HEK293 (cell line): Measurements from ENCODE around the gene FHL2.

Experiments used
- CTCF ChIA-PET: fragments of 350-600 bp; formaldehyde crosslinking; extraction: SDS; loops from one replicate; lab custom pipeline; 2021; ENCODE audit warnings: antibody characterized with exemption; lab: Yijun Ruan, JAX
- POLR2A ChIA-PET: fragments of 300-600 bp; formaldehyde crosslinking; extraction: SDS; loops from one replicate; lab custom pipeline; 2020; ENCODE audit warnings: antibody characterized with exemption, inconsistent platforms; lab: Yijun Ruan, JAX
- H3K27ac ChIP-seq: fragments of 200-500 bp; sonication (Bioruptor generic); 2 replicates; pipeline ENCODE4 v1.5.1; 2014; ENCODE audit warnings: low read depth, low read length, control low read depth, inconsistent platforms; ENCODE audit errors: extremely low read depth
- H3K36me3 ChIP-seq, 2 experiments: fragments of 200-500 bp in 1 of 2; sonication (Bioruptor generic) in 1 of 2; 1 replicate in 1 of 2; 2 replicates in 1 of 2; pipeline ENCODE4 v1.5.1; 2014 to 2017; ENCODE audit warnings: inconsistent platforms in 2 of 2, low read length in 2 of 2; ENCODE audit not compliant: control insufficient read depth in 2 of 2, insufficient read depth in 1 of 2
- H3K4me1 ChIP-seq: fragments of 200-500 bp; sonication (Bioruptor generic); 2 replicates; pipeline ENCODE4 v1.5.1; 2014; ENCODE audit warnings: mild to moderate bottlenecking, low read length, inconsistent platforms; ENCODE audit not compliant: control insufficient read depth, insufficient read depth
- H3K4me3 ChIP-seq: 2 replicates; pipeline ENCODE4 v1.5.1; 2011; ENCODE audit warnings: low read depth, mild to moderate bottlenecking, control low read depth, low read length, moderate library complexity
- H3K9me3 ChIP-seq: fragments of 200-500 bp; sonication (Bioruptor generic); 2 replicates; pipeline ENCODE4 v1.5.1; 2014; ENCODE audit warnings: low read depth, low read length, inconsistent platforms; ENCODE audit not compliant: control insufficient read depth, insufficient read depth
- BCL11A ChIP-seq: fragments of 450-650 bp; formaldehyde crosslinking; IDR thresholded peaks from 2 replicates; pipeline ENCODE4 v1.5.1; 2016; ENCODE audit warnings: low read depth, missing biosample characterization, missing genetic modification characterization
- BCL11B ChIP-seq: fragments of 450-650 bp; formaldehyde crosslinking; IDR thresholded peaks from 2 replicates; pipeline ENCODE4 v1.5.1; 2016; ENCODE audit warnings: low read depth, missing biosample characterization, missing genetic modification characterization
- BCL6B ChIP-seq: fragments of 450-650 bp; formaldehyde crosslinking; IDR thresholded peaks from 2 replicates; pipeline ENCODE4 v1.5.1; 2017; ENCODE audit warnings: missing biosample characterization, missing genetic modification characterization
- EGR2 ChIP-seq: fragments of 450-650 bp; formaldehyde crosslinking; IDR thresholded peaks from 2 replicates; pipeline ENCODE4 v1.5.1; 2016; ENCODE audit warnings: low read depth, missing biosample characterization, missing genetic modification characterization
- FEZF1 ChIP-seq: fragments of 450-650 bp; formaldehyde crosslinking; IDR thresholded peaks from 2 replicates; pipeline ENCODE4 v1.5.1; 2016; ENCODE audit warnings: missing biosample characterization, missing genetic modification characterization
- GLI4 ChIP-seq: fragments of 450-650 bp; formaldehyde crosslinking; IDR thresholded peaks from 2 replicates; pipeline ENCODE4 v1.5.1; 2016; ENCODE audit warnings: missing biosample characterization, missing genetic modification characterization
- GLIS1 ChIP-seq: fragments of 450-650 bp; formaldehyde crosslinking; IDR thresholded peaks from 2 replicates; pipeline ENCODE4 v1.5.1; 2016; ENCODE audit warnings: missing biosample characterization, missing genetic modification characterization
- HOXA7 ChIP-seq: sonication (generic); formaldehyde crosslinking; IDR thresholded peaks from 2 replicates; pipeline ENCODE4 v1.8.1; 2022; ENCODE audit warnings: missing genetic modification reagents, borderline replicate concordance
- KLF7 ChIP-seq: fragments of 450-650 bp; formaldehyde crosslinking; IDR thresholded peaks from 2 replicates; pipeline ENCODE4 v1.5.1; 2016; ENCODE audit warnings: missing biosample characterization, missing genetic modification characterization, borderline replicate concordance
- RBAK ChIP-seq: fragments of 450-650 bp; formaldehyde crosslinking; IDR thresholded peaks from 2 replicates; pipeline ENCODE4 v1.5.1; 2016; ENCODE audit warnings: missing biosample characterization, missing genetic modification characterization
- SP2 ChIP-seq: fragments of 450-650 bp; formaldehyde crosslinking; IDR thresholded peaks from 2 replicates; pipeline ENCODE4 v1.5.1; 2016; ENCODE audit warnings: missing biosample characterization, missing genetic modification characterization
- SP3 ChIP-seq: fragments of 450-650 bp; formaldehyde crosslinking; IDR thresholded peaks from 2 replicates; pipeline ENCODE4 v1.5.1; 2016; ENCODE audit warnings: missing biosample characterization, missing genetic modification characterization
- TRIM28 ChIP-seq: IDR thresholded peaks from 2 replicates; pipeline ENCODE4 v1.6.1; 2011; ENCODE audit warnings: low read length, control low read depth, borderline replicate concordance
- ZBTB21 ChIP-seq: fragments of 450-650 bp; formaldehyde crosslinking; IDR thresholded peaks from 2 replicates; pipeline ENCODE4 v1.5.1; 2017; ENCODE audit warnings: missing biosample characterization, missing genetic modification characterization
- ZBTB48 ChIP-seq: fragments of 450-650 bp; formaldehyde crosslinking; IDR thresholded peaks from 2 replicates; pipeline ENCODE4 v1.5.1; 2016; ENCODE audit warnings: missing biosample characterization, missing genetic modification characterization
- ZFHX2 ChIP-seq: fragments of 450-650 bp; formaldehyde crosslinking; conservative IDR thresholded peaks from 2 replicates; pipeline ENCODE4 v1.5.1; 2016; ENCODE audit warnings: missing biosample characterization, missing genetic modification characterization
- ZFP37 ChIP-seq: fragments of 450-650 bp; formaldehyde crosslinking; IDR thresholded peaks from 2 replicates; pipeline ENCODE4 v1.5.1; 2016; ENCODE audit warnings: missing biosample characterization, missing genetic modification characterization
- ZFP41 ChIP-seq: fragments of 450-650 bp; formaldehyde crosslinking; IDR thresholded peaks from 2 replicates; pipeline ENCODE4 v1.5.1; 2016; ENCODE audit warnings: missing biosample characterization, missing genetic modification characterization, borderline replicate concordance
- ZNF121 ChIP-seq: fragments of 450-650 bp; formaldehyde crosslinking; IDR thresholded peaks from 2 replicates; pipeline ENCODE4 v1.5.1; 2016; ENCODE audit warnings: missing biosample characterization, missing genetic modification characterization
- ZNF133 ChIP-seq: fragments of 450-650 bp; formaldehyde crosslinking; IDR thresholded peaks from 2 replicates; pipeline ENCODE4 v1.5.1; 2016; ENCODE audit warnings: missing biosample characterization, missing genetic modification characterization
- ZNF155 ChIP-seq: fragments of 450-650 bp; formaldehyde crosslinking; IDR thresholded peaks from 2 replicates; pipeline ENCODE4 v1.5.1; 2016; ENCODE audit warnings: missing biosample characterization, missing genetic modification characterization
- ZNF274 ChIP-seq, 2 experiments: fragments of 200-500 bp in 1 of 2; fragments of 450-650 bp in 1 of 2; sonication (Bioruptor generic) in 1 of 2; formaldehyde crosslinking in 1 of 2; IDR thresholded peaks; 2 replicates each; pipeline versions ENCODE4 v1.5.1 to v1.6.1; 2014 to 2016; ENCODE audit warnings: borderline replicate concordance in 1 of 2, inconsistent platforms in 1 of 2, low read length in 1 of 2, missing biosample characterization in 1 of 2, missing genetic modification characterization in 1 of 2
- ZNF433 ChIP-seq: fragments of 450-650 bp; formaldehyde crosslinking; IDR thresholded peaks from 2 replicates; pipeline ENCODE4 v1.5.1; 2016; ENCODE audit warnings: missing biosample characterization, missing genetic modification characterization, low read depth
- ZNF544 ChIP-seq: fragments of 450-650 bp; formaldehyde crosslinking; IDR thresholded peaks from 2 replicates; pipeline ENCODE4 v1.5.0; 2017; ENCODE audit warnings: missing biosample characterization, missing genetic modification characterization
- ZNF585B ChIP-seq: fragments of 450-650 bp; formaldehyde crosslinking; IDR thresholded peaks from 2 replicates; pipeline ENCODE4 v1.5.1; 2016; ENCODE audit warnings: missing biosample characterization, missing genetic modification characterization
- ZNF600 ChIP-seq: fragments of 450-650 bp; formaldehyde crosslinking; IDR thresholded peaks from 2 replicates; pipeline ENCODE4 v1.5.1; 2016; ENCODE audit warnings: missing biosample characterization, missing genetic modification characterization
- ZNF610 ChIP-seq: fragments of 450-650 bp; formaldehyde crosslinking; IDR thresholded peaks from 2 replicates; pipeline ENCODE4 v1.5.1; 2016; ENCODE audit warnings: missing biosample characterization, missing genetic modification characterization, borderline replicate concordance
- ZNF626 ChIP-seq: fragments of 450-650 bp; sonication (Bioruptor Pico); formaldehyde crosslinking; IDR thresholded peaks from 2 replicates; pipeline ENCODE4 v1.5.1; 2018; ENCODE audit warnings: missing biosample characterization, missing genetic modification characterization, inconsistent platforms
- ZNF658 ChIP-seq: fragments of 450-650 bp; formaldehyde crosslinking; IDR thresholded peaks from 2 replicates; pipeline ENCODE4; 2016; ENCODE audit warnings: missing biosample characterization, missing genetic modification characterization
- ZNF830 ChIP-seq: fragments of 450-650 bp; IDR thresholded peaks from 2 replicates; pipeline ENCODE4 v1.5.0; 2018; ENCODE audit warnings: missing biosample characterization, missing genetic modification characterization, low read depth, mild to moderate bottlenecking, moderate library complexity

The FHL2 gene

GRCh38 chr2:105364436-105365139 is 34.3 kb downstream of the FHL2 start:
- Histone ChIP-seq H3K36me3 (peaks cover 19 to 84% of the 10 kb centered on the region in 2 experiments), H3K4me1 (no peaks in the 10 kb centered on the region), H3K27ac (no peak overlapping the region), H3K9me3 (no peaks in the 10 kb centered on the region), H3K4me3 (no peak overlapping the region)
- 0 out of 2 replicates have a peak, but pooled peaks have one; percentile 48 for TF ChIP-seq ZNF600 (tag by site-specific recombination)
- no peak for TF ChIP-seq ZNF830 (tag by site-specific recombination)
- CTCF ChIA-PET, result interaction anchor here (1.0 to 1.3 kb wide), 5 partner anchors 19 to 157 kb away, joined by 3 to 7 read pairs (median 4); no protein-coding TSS in a partner anchor
- POLR2A ChIA-PET, result interaction anchor here (0.5 kb wide), 1 partner anchor 126 kb away, joined by 3 read pairs; no protein-coding TSS in a partner anchor

DNA sequence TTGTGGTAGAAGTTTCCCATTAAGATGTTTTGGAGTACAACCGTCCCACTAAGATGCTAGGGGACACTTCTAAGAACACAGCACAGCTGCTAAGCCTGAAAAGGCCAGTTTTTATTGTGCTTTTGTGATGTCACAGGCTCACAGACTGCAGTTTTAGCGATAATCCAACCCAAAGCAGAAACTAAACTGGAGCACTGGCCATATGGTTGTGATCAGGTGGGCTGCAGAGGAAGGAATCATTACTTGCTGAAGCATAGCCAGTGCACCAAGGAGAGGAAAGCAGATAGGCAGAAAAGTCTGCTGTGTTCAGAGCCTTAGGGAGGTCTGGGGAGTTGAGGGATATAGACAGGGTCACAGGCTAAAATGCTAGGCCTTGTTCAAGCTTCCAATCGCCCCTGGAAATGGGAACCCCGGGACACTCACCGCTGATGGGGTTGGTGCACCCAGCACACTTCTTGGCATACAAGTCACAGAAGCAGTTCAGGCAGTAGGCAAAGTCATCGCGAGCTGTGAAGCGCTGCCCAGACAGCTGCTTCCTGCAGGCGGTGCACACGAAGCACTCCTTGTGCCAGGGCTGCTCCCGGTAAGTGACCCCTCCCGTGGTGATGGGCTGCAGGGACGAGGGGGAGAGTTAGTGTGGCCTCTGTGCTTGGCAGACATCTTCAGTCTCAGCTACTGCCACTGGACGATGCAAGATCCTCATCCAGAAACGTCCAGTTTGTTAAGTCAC is 35.8 kb downstream of the FHL2 start:
- CTCF ChIA-PET, result interaction anchor here (0.7 to 1.6 kb wide), 4 partner anchors 15 to 158 kb away, joined by 3 to 7 read pairs (median 4); no protein-coding TSS in a partner anchor
- peaks cover 24 to 86% of the 10 kb centered on the region in 2 experiments for H3K36me3 ChIP-seq
- H3K4me3 ChIP-seq, result no peak overlapping the region
- no peaks in the 10 kb centered on the region for H3K4me1 ChIP-seq
- no peak overlapping the region for H3K27ac ChIP-seq
- TF ChIP-seq ZFP37, result no peak
- no peak for TF ChIP-seq HOXA7 (CRISPR knock-in tag)
- no peak for TF ChIP-seq ZNF626 (tag by site-specific recombination)
- TF ChIP-seq RBAK (tag by site-specific recombination), result no peak
- no peak for TF ChIP-seq SP2
- no peak for TF ChIP-seq ZNF544 (tag by site-specific recombination)
- no peak for TF ChIP-seq ZNF658 (tag by site-specific recombination)
- TF ChIP-seq ZNF610, result no peak
- no peak for TF ChIP-seq BCL6B (tag by site-specific recombination)
- TF ChIP-seq FEZF1 (tag by site-specific recombination), result no peak
- no peak for TF ChIP-seq BCL11B (tag by site-specific recombination)
- no peak for TF ChIP-seq GLIS1 (tag by site-specific recombination)
- TF ChIP-seq GLI4 (tag by site-specific recombination), result no peak
- TF ChIP-seq ZNF433, result no peak
- TF ChIP-seq, all 188 proteins: peak for 0
- POLR2A ChIA-PET, result no interaction called here
- H3K9me3 ChIP-seq, result no peaks in the 10 kb centered on the region

GRCh38 chr2:105361102-105361889 is 37.6 kb downstream of the FHL2 start:
- Histone ChIP-seq H3K9me3 (no peaks in the 10 kb centered on the region), H3K4me1 (no peaks in the 10 kb centered on the region), H3K27ac (no peak overlapping the region), H3K4me3 (no peak overlapping the region), H3K36me3 (peaks cover 24 to 84% of the 10 kb centered on the region in 2 experiments)
- ChIA-PET CTCF (interaction anchor here (1.1 kb wide), 1 partner anchor 160 kb away, joined by 7 read pairs; no protein-coding TSS in a partner anchor), POLR2A (interaction anchor here (1.1 kb wide), 1 partner anchor 12 kb away, joined by 3 read pairs; no protein-coding TSS in a partner anchor)
- no peak for TF ChIP-seq ZFP41 (tag by site-specific recombination)
- TF ChIP-seq ZFHX2 (tag by site-specific recombination), result no peak
- no peak for TF ChIP-seq ZNF133 (tag by site-specific recombination)
- TF ChIP-seq SP3 (tag by site-specific recombination), result no peak
- TF ChIP-seq ZBTB48 (tag by site-specific recombination), result no peak
- TF ChIP-seq BCL11A (tag by site-specific recombination), result no peak
- TF ChIP-seq ZNF274 (IDR thresholded peaks at IDR 0.05; ENCODE audit: low read length), result no peak
- TF ChIP-seq ZNF274 (tag by site-specific recombination; IDR thresholded peaks at IDR 0.05; ENCODE audit: borderline replicate concordance), result no peak
- no peak for TF ChIP-seq KLF7 (tag by site-specific recombination)
- no peak for TF ChIP-seq ZNF155 (tag by site-specific recombination)
- TF ChIP-seq TRIM28, result no peak
- TF ChIP-seq ZBTB21 (tag by site-specific recombination), result no peak
- TF ChIP-seq ZNF121, result no peak
- no peak for TF ChIP-seq EGR2 (tag by site-specific recombination)
- TF ChIP-seq ZNF585B (tag by site-specific recombination), result no peak
